COLO668 (cell line): ENCODE data around the gene ARHGAP25.

Experiments used
- DNase-seq: peaks from one replicate; lab custom pipeline; 2025; ENCODE audit not compliant: unreplicated experiment; lab: John Stamatoyannopoulos, UW

Gene ARHGAP25

GRCh38 chr2:68829749-68830148 is 95.1 kb downstream of the ARHGAP25 start:
- no peak for DNase-seq

DNA sequence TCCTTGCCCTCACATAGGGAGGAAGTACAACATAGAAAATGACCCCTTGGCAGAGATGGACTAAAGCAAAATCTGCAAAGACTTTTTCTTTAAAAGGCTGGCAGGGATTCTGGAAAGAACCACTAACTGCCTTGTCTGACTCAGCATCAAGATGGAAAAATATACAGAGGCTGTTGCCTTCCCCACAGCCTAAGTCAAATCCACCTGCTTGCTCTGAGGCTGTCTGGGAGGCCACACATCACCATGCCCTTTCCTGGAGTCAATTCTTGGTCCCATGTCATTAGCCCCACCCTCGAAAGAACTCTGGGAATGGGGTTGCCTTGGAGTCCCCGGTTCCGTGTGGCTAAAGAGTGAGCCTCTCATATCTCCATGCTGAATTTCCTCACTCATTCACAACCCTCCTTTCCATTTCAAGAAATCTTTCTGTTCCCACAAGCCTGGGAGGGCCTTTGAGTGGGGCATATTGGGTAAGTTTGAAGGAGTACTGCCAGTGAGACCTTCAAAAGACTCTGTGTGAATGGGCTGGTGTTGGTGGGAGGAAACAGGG is 97.1 kb downstream of the ARHGAP25 start:
- no peak for DNase-seq

DNA sequence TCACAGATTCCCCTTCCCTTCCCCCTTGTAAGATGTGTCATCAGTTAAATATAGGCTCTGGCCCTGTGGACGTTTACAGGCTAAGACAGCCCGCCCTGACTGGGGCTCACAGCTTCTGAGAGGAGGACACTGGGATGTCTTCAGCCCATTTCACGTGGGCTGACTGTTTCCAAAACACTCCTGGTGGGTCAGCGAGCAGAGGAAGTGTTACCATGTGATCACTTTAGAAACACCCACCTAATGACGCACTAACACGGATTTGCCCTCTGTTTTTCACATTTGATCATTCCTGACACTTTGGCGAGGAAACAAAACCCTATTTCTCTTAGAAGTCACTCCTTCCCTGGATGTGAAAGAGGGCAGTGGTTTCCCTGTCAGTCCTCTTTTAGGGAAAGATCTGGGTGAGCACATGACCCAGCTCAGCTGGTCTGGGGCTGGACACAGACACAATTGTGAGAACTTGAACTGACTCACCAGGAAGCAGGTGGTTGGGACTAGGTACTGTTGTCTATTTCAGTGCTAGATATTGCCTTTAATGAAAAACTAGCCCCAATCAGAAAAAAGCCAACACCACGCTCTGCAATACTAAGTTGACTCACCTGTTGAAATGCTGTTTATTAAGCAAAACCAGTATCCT is 97.7 kb downstream of the ARHGAP25 start:
- no peak for DNase-seq

DNA sequence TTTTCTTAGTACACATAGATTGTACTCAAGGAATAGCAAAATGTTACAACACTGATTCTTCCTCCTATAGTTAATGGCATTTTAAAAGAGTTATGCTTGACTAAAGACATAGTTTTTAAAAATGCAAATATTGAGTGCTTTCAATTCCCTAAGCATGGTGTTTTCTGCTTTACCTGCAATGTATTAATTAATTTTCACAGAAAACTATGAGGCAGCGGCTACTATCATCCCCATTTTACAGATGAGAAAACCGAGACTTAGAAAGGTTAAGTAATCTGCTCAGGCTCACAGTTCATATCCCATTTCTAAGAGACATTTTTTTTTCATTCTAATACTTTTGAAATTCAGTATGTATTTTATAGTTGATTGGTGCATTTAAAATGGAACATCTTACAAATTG is 98.6 kb downstream of the ARHGAP25 start:
- no peak for DNase-seq

DNA sequence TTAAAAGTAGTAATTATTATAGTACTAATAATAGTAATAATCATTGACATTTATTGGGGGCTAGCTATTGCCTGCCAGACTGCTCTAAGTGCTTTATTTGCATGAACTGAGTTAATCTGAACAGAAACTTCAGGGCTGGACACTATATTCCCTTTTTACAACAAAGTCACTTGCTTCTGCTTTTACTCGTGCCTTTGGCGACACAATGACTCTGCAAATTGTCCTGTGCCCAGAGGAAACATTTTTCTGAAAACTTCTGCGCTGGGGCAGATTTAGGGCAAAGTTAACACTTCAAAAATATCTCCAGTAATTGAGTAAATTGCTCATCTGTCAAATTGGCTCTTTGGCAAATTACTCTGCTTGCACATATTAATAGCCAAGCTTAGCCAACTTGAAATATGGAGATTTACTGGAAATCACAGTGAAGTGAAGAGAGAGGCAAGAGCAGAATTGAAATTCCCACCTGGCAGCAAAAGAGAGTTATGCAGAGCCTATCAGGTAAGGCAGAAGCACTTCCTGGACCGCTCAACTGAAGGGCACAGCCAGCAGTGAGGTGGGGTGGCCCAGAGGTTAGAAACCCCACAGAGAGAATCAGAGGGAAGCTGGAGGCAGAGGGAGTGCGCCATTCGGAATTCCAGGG is 100.2 kb downstream of the ARHGAP25 start:
- no peak for DNase-seq

DNA sequence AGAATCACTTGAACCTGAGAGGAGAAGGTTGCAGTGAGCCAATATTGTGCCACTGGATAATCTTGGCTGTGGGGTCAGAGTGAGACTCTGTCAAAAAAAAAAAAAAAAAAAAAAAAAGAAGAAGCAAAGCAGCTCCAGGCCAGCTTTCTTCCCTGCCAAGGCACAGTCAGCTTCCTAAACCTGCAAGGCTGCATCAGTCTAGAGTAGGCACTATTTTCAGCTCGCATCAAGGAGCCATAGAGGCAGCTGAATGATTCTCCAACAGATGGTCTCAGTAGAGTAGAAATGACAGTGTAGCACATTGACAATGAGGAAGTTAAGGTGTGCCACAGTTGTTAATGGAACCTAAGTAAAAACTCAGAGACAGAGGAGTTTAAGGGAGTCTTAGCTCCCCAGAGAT is 101.0 kb downstream of the ARHGAP25 start:
- DNase-seq = no peak

- DNase-seq = peak; percentile 20
Observed at GRCh38 chr2:68837164-68837860, 102.7 kb downstream of the ARHGAP25 start.

DNA sequence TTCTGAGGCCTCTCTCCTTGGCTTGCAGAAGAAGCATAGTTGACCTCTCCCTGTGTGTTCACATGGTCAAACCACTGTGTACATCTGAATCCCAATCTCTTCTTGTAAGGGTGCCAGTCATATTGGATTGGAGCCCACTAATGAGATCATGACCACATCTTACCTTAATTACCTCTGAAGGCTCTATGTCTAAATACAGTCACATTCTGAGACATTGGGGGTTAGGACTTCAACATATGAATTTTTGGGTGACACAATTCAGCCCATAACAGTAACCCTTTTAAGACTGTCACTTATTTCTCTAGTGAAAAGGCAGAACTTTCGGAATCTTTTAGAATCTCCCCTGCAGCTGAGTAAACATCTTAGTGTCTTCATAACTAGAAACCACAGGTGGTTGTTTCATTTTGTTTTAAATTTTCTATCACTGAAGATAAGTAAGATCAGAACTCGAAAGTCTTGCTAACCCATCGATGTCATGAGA is 103.3 kb downstream of the ARHGAP25 start:
- DNase-seq = no peak

GRCh38 chr2:68838641-68839040 is 104.0 kb downstream of the ARHGAP25 start:
- no peak for DNase-seq

DNA sequence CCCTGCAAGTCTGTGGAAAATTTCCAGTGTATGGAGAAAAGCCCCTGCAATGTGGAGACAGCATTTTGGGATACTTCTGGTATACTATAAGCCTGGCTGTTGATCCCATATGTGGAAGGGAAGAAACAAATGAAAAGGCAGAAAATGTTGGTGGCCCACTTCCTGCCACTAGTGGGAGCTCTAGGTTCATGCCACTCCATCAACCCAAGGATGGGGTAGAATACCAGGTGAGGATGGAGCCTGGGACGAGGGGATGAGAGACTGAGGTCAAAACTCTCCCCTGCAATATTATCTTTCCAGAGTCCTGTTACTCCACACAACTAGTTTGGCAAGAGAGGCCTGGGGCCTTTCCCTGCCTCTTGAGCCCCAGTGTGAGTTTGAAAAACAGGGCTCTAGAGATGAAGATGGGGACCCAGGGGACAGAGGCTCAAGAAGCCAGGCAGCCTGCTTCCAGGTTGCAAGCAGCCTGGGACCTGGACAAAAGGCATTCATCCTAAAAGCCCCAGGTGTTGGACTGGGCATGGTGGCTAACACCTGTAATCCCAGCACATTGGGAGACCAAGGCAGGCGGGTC is 104.7 kb downstream of the ARHGAP25 start:
- peak; percentile 9 for DNase-seq

GRCh38 chr2:68845043-68845442 is 110.4 kb downstream of the ARHGAP25 start:
- no peak for DNase-seq

DNA sequence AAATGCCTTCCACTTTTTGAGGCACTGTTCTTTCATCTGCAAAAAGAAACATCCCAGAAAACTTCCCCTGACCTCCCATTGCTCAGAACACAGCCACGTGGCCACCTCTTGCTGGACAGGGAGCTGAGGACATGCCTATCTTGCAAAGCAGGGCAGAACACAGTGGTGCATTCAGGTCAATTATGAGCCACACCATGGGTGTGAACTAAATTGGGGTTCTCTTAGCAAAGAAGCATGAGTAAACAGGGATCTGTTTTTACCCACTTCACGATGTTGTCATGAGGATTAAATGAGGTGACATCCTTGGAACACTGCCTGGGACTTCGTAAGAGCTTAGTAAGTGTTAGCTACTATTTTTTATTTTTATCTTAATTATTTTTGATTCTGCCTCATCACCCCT is 111.5 kb downstream of the ARHGAP25 start:
- no peak for DNase-seq

- no peak for DNase-seq
Observed at GRCh38 chr2:68847751-68848150, 113.1 kb downstream of the ARHGAP25 start.

DNA sequence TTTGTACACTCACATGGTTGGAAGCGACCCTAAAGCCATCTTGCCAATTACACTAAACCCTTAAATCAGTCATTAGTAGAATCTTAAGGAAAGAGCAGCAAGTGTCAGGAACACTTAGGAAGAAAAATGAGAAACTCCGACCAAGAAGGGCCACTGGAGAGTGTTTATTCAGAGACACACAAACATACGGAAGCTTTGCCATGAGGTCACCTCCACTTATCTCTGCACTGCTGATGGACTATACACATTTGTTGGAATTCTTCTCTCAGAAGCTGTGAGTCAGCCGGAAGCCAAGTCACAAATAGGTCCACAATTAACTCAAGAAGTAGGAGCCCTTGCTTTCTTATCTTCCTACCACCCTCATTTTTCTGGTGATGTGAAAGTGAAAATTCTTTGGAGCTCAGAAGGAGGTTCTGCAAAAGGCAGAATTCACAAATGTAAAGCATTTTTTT is 115.0 kb downstream of the ARHGAP25 start:
- DNase-seq = no peak

GRCh38 chr2:68850524-68850923 is 115.9 kb downstream of the ARHGAP25 start:
- no peak for DNase-seq

DNA sequence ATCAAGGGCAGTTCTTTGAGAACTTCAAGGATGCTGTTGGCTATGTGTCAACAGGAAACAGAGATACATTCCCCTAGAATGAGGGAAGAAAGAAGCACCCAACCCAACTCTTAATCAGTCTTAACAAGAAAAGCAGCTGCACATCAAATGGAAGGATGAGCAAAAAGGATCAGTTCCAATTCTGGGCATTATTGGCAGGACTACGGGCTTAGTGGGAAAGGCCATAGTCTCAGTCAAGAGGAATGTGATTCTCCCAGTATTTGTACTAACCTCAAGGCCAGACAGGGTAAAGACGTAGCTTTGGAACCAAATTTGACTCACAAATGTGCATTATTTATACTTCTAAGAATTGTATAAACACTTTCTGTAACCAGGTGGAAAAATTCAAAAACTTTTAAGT is 118.4 kb downstream of the ARHGAP25 start:
- DNase-seq = no peak

- DNase-seq = no peak
Observed at GRCh38 chr2:68853915-68854314, 119.3 kb downstream of the ARHGAP25 start.

- DNase-seq = no peak
Observed at GRCh38 chr2:68854476-68854875, 119.9 kb downstream of the ARHGAP25 start.

DNA sequence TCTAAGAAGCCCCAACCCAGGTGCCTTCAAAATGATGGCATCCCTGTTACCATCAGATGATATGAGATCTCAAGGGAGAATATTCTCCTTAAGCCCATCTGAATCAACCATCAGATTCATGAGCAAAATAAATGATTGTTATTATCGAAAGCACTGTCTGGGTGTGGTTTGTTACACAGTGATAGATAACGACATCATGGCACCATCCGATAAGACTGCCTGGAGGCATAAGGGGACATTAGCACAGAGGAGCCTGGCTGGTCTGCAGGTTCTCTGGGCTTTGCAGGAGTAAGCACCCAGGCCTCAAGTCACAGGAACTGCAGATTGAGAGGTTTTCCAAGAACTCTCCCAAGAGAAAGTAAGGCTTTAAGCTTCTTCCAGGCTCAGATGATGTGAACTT is 120.9 kb downstream of the ARHGAP25 start:
- DNase-seq = no peak

DNA sequence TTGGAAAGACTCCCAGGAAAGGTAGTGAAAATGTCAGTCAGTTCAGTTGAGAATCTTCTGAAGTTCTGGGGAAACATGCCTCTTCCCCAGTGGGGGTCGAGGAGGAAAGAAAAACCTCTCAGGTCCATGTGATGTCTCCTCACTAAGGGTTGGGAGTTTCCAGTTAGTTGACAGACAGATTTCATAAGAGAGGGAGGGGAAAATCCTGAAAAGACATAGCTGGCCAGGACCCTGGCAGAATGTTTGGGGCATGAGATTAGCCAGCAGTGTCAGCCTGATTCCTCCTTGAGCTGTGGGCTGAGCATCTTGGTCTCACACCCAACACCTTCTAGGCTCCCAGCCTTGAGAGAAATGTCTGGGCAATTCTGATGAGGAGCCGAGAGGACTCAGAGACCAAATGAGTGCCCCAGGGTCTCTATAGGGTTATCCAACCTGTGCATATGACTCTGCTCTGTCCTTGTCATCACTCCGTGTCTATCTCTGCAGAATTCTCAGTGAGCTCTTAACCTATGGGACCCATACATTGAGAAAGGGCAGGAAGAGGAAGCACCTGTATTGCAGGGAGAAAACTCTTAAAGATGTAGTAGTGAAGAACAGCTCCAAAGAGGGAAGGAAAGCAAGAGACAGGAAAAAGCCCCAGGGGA is 122.7 kb downstream of the ARHGAP25 start:
- DNase-seq = no peak

DNA sequence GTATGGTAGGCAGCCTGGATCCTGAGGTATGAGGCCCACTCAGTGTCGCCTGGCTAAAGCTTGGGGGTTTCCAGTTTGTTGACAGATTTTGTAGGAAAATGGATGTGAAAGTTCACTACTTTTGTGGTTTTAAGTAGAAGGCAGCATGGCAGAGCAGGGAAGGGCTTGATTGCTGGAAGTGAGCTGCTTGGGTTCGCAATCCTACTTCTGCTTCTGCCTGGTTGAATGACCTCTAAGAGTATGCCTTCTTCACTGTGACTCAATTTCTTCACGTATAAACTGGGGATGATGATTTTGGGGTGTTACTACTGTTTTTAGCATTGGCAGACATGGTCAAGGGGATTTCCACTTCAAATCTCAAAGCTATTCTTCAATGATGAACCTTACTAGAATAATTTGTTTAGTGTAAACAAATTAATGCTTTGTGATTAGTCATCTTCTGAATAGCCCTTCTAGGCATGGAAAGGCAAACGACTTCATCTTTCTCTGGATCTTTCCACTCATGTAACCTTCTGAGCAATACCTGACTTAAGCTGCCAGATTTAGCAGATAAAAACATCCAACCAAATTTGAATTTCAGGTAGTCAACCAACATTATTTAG is 123.3 kb downstream of the ARHGAP25 start:
- no peak for DNase-seq
